NCI-H748 treated with DMSO at 0.1 percent for 48 hours (cell line): Measurements from ENCODE around the gene MTHFD2.
"Not testable (repeated sequence)": the region's sequence is repeated elsewhere in the genome, so short reads cannot be mapped to it uniquely, and the experiment has no call there.

Experiments used
- DNase-seq: peaks from one replicate; lab custom pipeline; 2025; lab: John Stamatoyannopoulos, UW

MTHFD2 gene

DNA sequence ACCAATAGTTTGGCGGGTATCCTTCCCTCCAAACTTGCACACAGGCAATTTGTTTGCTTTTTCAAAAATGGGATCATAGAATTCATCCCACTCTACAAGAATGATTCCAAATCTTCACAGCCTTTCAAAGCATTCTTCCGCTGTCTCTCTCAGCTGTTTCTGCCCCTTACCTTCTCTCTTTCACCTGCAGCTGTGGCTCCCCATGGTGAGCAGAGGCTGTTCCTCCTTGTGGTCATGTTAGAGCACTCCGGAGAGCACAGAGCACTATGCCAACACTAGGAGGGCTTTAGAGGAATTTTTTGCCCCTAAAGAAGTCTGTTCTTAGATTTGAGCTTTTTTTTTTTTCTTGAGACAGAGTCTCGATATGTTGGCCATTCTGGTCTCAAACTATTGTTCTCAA lies 30.4 kb downstream of the MTHFD2 start:
- DNase-seq, result no peak

- not testable (repeated sequence) for DNase-seq
Measured at GRCh38 chr2:74229865-74230264, 31.4 kb downstream of the MTHFD2 start.

GRCh38 chr2:74232426-74232825 lies 34.0 kb downstream of the MTHFD2 start:
- DNase-seq, result no peak

- peak; percentile 5 for DNase-seq
Measured at GRCh38 chr2:74233648-74234047, 35.2 kb downstream of the MTHFD2 start.

- DNase-seq, result no peak
Measured at GRCh38 chr2:74235041-74235440, 36.6 kb downstream of the MTHFD2 start.

GRCh38 chr2:74238879-74239278 lies 40.5 kb downstream of the MTHFD2 start:
- DNase-seq, result no peak

- no peak for DNase-seq
Measured at GRCh38 chr2:74239346-74239745, 40.9 kb downstream of the MTHFD2 start.

DNA sequence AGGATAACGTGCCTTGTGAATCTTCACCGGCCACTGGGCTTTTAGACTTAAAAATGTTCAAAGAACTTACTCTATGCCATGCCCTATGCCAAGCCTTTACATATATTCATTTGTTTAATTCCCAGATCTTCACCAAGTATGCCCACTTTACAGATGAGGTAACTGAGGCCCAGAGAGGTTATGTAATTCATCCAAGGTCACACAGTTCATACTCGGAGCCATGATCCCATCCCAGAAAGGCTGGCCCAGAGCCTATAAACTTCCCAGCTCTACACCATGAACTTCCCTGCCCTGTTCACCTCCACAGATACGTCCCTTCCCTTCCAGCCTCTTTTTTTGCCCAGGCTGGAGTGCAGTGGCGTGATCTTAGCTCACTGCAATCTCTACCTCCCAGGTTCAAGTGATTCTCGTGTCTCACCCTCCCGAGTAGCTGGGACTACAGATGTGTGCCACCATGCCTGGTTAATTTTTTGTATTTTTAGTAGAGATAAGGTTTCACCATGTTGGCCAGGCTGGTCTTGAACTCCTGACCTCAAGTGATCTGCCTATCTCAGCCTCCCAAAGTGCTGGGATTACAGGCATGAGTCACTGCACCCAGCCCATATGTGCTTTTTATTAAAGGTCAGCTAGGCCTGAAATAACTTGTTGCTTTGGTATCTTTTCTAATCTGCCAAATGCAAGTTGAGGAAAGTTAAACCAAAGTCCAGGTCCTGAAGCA lies 44.1 kb downstream of the MTHFD2 start:
- DNase-seq, result no peak

DNA sequence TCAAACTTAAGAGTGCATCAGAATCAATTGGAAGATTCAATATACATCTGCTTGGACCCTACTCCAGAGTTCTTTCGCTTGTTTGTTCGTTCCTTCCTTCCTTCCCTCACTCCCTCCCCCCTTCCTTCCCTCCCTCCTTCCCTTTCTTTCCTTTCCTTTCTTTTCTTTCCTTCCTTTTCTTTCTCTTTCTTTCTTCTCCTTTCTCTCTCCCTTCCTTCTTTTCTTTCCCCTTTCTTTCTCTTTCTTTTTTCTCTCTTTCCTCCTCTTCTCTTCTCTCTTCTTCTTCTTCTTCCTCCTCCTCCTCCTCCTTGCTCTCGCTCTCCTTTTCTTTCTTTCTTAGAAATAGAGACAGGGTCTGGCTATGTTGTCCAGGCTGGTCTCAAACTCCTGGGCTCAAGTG lies 45.9 kb downstream of the MTHFD2 start:
- DNase-seq, result no peak

DNA sequence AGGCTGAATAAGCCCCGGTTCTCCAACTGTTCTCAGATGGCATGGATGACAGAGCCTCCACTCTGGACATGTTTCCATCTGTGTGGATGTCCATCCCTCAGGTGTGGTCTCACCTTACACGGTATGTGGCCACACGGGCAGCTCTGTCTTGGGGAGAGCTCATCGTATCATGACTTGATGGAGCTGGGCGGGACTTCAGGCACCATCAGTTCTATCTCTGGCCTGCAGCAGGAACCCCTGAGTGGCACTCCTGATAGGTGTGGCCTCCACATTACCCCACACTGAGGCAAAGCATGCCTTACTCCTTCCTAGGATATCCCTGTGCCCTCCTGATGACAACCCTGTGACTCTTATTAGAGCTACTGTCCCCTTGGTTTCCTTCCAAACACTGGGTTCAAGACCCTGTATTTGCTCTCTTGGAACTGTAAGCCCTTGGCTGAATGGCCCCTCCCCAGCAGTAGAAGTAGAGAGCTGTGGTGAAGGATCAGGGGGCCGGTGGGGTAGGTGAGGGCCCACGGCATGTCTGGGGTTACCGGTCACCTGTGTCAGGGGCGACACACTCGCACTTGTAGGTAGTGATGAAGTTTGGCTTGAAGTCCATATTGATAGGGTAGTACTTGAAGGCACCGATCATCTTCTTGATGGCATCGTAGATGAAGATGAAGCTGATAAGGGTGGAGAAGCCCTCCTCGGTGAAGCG lies 48.2 kb downstream of the MTHFD2 start:
- no peak for DNase-seq

DNA sequence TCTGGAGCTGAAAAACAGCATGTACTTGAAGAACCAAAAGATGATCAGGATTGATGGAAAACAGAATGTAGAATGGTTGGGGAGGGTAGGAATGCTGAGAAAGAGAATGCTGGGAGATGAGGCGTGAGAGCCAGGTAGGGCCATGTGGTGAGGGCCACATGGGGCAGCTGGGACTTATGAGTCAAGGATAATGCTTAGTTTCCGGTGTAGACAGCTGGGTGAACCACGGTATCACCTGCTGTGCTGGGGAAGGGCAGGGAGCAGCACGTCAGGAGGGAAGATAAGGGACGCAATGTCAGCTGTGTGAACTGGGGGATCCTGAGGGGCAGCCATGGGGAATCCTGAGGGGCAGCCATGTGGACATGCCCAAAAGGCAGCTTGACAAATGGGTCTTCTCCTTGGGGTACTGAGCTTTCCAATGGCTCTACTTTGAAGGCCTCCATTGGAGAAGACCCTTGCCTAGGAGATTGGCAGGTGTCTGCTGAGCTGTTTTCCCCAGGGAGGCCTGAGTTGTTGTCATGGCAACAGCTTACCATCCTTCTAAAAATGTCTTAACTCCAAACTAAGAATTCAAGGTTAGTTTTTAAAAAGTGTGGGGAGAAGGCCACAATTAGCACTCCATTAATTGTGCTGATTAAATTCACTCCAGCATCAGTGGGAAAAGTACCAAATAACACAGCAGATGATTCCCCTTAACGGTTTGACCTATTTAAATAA lies 51.1 kb downstream of the MTHFD2 start:
- DNase-seq, result no peak

DNA sequence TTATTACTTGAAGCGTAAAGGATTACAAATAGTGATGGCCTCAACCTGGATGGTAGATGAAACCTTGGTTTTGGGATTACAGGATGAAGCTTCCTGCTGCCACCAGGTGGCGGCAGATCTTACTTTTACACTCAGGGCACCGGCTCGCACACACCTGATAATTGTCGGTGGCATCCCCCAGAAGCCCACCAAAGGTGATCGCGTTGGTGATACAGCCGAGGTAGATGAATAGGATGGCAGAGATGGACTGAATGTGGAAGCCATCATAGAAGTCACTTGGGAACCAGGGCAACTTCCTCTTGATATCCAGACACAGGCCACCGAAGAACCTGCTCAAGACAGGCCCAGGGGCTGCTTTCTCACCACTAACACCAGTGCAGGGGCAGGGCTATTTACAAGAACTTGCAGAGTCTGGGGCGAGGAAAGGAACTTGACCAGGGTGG lies 51.8 kb downstream of the MTHFD2 start:
- peak; percentile 41 for DNase-seq

DNA sequence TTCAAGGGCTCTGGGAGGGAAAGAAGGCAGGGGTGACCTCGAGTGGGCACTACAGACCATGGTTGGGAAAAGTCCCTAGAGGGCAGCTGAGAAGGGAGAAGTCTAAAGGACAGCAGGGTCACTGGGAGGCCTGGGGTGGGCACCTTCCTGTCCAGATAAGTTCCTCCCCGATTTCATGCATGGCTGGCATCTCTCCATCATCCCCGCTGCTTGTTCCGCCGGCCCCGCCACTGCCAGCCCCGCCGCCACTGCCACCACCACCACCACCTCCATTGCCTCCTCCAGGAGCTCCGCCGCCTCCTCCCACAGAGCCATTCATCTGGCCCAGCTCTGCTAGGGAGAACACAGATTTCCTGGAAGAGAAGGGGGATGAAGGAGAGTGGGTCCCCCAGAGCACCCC lies 53.6 kb downstream of the MTHFD2 start:
- no peak for DNase-seq

DNA sequence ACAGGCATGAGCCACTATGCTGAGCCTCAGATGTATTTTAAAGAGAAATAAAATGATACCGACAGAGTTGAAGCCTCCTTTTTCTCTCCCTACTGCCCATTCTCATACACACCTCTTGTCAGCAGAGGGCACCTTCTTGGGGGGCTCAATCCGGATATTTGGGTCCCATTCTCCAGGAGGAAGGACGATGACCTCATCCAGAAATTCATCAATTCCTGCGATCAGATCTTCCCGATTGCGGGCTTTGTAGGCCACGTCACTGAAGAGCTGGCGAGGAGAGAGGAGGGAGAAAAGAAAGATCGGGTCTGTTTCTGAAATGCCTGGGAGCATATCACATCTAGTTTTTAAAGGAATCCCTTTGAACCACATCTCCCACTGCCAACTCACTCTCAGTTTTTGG lies 54.4 kb downstream of the MTHFD2 start:
- DNase-seq, result no peak

- DNase-seq, result no peak
Measured at GRCh38 chr2:74253306-74253970, 55.0 kb downstream of the MTHFD2 start.

- no peak for DNase-seq
Measured at GRCh38 chr2:74253971-74254310, 55.5 kb downstream of the MTHFD2 start.

- no peak for DNase-seq
Measured at GRCh38 chr2:74255660-74256213, 57.3 kb downstream of the MTHFD2 start.

DNA sequence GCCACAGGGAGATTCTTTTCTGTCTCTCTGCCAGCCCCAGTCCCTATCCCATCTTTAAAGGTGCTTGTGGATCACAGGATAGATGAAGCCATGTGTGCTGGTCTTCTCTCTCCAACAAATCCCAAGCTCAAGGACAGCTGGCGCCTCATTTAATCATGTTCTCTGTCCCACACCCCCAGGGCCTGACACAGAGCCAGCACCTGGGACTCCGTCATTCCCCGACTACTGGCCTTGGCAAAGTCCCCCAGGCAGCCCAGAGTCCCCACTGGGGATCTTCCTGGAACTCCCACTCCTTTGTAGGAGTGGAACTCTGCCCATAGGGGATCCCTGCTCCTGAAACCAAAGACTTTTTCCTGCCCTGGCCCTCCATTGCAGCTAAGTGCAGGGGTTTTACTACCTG lies 60.8 kb downstream of the MTHFD2 start:
- no peak for DNase-seq

DNA sequence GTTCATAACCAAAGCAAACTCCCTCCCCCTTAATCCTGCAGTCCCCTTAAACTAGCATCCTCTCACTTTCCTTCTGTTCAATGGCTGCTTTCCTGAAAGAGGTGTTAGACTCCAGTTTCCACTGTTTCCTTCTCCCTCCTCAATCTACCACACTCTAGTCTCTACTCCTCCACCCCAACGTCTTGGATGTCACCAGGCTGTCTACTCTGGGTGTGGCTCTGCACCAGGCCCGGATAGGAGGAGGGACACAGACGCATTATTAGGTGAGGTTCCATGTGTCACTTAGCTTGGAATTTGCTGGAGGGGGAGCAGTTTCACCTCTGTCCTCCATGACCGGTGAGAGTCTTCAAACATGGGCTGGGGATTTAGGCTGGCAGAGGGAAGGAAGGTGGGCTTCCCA lies 61.3 kb downstream of the MTHFD2 start:
- DNase-seq, result no peak

DNA sequence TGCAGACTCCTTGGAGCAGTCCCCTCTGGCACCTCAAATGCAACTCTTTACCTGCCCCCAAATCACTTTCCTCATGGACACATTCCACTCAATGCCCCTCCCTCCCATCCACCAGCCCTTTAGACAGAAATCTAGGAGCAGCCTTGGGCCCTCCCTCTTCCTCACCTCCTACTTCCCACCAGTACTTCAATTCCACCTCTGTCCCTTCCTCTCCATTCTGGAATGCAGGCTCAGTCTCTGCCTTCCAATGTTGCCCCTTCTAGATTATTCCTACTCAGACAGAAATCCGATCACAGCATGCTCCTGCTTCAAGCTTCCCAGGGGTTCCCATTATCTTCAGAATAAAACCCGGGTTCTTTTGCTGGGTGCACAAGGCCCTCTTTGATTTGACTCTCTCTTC lies 62.1 kb downstream of the MTHFD2 start:
- DNase-seq, result no peak

DNA sequence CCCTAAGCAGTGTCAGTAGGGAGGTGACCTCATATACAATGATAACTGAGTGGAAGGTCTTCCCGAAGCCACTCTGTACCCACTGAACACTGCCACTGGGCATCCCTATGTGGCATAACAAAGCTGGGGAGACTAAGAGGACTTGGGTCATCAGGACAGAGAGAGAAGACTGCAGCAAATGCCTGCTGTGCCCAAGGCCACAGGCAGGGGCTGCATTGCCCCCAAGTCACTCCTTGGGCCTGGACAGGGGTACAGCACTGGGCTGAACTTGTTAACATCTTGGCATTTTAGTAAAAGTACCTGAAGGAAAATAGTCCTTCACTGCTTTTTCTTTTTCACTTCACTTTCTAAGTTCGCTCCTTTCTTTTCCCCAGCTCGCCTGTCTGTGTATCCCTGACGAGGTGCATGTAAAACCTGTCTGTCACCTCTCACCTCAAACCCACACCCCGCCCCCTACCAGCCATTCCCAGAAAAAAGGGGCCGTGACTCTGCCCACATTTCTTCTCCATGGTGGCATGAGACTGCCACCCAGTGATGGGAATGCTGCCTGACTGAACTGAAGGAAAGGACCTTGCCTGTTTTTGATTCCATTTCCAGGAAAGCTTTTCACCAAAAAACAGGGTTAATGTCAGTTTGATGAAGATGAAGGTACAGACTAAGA lies 62.9 kb downstream of the MTHFD2 start:
- peak; percentile 1 for DNase-seq

DNA sequence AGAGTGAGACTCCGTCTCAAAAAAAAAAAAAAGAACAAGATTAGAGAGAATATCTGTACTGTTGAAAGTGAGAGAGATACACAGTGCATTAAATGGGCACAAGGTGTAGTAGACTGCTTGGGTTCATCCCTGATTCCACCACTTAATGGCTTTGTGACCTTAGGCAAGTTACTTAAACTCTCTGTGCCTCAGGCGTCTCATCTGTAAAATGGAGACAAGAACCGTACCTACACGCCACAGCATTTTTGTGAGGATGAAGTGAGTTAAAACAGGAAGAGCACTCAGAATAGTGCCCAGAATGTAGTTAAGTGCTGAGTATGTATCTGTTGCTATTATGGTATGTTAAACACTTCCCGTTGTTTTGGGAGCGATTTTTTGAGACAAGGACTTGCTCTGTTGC lies 64.3 kb downstream of the MTHFD2 start:
- no peak for DNase-seq
